PFSK-1 (cell line): ENCODE data around the gene EIF2A.

Experiments
- FOXP2 ChIP-seq: optimal IDR thresholded peaks from 2 replicates; pipeline ENCODE3; 2011; ENCODE audit warnings: borderline replicate concordance, control low read depth, inconsistent platforms; ENCODE audit not compliant: insufficient read depth; ENCODE audit errors: extremely low read length, extremely low read depth
- POLR2AphosphoS5 ChIP-seq: IDR thresholded peaks from 2 replicates; pipeline ENCODE4 v1.6.1; 2012; ENCODE audit warnings: low read depth, mild to moderate bottlenecking, control low read depth, low read length, moderate library complexity
- SIN3A ChIP-seq: IDR thresholded peaks from 2 replicates; pipeline ENCODE4 v1.6.1; 2012; ENCODE audit warnings: mild to moderate bottlenecking, low read length, moderate library complexity, borderline replicate concordance; ENCODE audit not compliant: insufficient read depth
- TAF1 ChIP-seq: IDR thresholded peaks from 2 replicates; pipeline ENCODE4 v1.6.1; 2012; ENCODE audit warnings: low read length, control low read depth, borderline replicate concordance; ENCODE audit not compliant: insufficient read depth
- TF ChIP-seq, protein P1 (sequence below), 2 experiments: IDR thresholded peaks; 2 replicates each; pipeline versions ENCODE4 v1.6.1 to v1.8.0; 2011 to 2012; ENCODE audit warnings: low read depth in 2 of 2, low read length in 2 of 2, control low read depth in 1 of 2, inconsistent platforms in 1 of 2, mild to moderate bottlenecking in 1 of 2, moderate library complexity in 1 of 2; ENCODE audit not compliant: insufficient read depth in 1 of 2

Gene EIF2A

DNA sequence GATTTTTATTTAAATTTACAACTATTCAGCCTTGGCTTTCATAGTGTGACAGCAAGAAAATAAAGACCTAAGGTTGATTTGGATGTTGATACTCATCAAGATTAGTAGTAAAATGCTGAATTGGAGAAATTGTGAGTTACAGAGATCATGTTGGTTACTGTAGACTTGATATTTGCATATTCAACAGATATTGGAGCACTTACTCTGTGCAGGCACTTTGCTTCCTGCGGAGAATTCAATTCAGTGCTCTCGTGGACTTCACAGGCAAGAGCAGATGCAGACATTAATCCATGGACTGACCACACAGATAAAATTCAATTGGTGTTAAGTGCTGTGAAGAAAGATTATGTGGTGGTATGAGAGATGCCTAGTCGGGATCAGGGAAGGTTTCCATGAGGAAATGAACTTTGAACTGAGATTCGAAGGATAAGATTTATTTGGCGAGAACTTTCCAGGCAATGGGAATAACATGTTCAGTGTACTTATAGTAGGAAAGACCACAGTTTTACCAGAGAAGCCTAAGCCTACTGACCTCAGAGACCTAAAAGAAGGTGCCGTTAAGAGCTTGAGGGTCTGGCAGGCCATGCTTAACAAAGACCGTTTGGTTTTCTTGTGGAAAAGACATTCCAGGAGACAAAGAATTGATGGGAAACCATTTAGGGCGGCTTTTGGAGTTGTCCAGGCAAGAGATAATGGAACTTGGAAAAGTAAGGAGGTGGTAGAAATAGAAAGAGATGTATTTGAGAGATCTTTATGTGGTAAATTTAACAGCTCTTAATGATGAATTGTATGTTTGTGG, 60.9 kb downstream of the EIF2A start:
- TF ChIP-seq FOXP2, result no peak

DNA sequence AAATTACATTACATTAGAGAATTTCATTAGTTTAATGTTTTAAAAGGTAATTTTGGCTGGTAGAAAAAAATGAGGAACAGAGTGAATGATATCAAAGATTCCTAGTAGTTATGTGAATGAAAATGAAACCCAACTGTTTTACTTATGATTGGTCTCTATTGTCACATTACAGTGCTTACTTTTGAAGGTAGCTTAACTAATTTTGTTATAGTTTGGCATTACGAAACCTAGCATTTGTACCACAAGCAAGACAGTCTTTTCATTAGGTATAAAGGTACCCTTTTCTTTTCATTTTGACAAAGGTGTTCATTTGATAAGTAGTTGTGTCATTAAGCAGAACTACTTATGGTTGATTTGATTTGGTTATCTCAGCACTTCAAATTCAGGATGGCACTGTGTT, 63.4 kb downstream of the EIF2A start:
- no peak for TF ChIP-seq SIN3A
- TF ChIP-seq POLR2AphosphoS5, result no peak
- TF ChIP-seq TAF1, result no peak
- TF ChIP-seq, protein P1, sequence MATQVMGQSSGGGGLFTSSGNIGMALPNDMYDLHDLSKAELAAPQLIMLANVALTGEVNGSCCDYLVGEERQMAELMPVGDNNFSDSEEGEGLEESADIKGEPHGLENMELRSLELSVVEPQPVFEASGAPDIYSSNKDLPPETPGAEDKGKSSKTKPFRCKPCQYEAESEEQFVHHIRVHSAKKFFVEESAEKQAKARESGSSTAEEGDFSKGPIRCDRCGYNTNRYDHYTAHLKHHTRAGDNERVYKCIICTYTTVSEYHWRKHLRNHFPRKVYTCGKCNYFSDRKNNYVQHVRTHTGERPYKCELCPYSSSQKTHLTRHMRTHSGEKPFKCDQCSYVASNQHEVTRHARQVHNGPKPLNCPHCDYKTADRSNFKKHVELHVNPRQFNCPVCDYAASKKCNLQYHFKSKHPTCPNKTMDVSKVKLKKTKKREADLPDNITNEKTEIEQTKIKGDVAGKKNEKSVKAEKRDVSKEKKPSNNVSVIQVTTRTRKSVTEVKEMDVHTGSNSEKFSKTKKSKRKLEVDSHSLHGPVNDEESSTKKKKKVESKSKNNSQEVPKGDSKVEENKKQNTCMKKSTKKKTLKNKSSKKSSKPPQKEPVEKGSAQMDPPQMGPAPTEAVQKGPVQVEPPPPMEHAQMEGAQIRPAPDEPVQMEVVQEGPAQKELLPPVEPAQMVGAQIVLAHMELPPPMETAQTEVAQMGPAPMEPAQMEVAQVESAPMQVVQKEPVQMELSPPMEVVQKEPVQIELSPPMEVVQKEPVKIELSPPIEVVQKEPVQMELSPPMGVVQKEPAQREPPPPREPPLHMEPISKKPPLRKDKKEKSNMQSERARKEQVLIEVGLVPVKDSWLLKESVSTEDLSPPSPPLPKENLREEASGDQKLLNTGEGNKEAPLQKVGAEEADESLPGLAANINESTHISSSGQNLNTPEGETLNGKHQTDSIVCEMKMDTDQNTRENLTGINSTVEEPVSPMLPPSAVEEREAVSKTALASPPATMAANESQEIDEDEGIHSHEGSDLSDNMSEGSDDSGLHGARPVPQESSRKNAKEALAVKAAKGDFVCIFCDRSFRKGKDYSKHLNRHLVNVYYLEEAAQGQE (IDR thresholded peaks at IDR 0.05; ENCODE audit: insufficient read depth in 1 of 2, low read depth in 2 of 2, low read length in 2 of 2), result no peak
- no peak for TF ChIP-seq FOXP2

DNA sequence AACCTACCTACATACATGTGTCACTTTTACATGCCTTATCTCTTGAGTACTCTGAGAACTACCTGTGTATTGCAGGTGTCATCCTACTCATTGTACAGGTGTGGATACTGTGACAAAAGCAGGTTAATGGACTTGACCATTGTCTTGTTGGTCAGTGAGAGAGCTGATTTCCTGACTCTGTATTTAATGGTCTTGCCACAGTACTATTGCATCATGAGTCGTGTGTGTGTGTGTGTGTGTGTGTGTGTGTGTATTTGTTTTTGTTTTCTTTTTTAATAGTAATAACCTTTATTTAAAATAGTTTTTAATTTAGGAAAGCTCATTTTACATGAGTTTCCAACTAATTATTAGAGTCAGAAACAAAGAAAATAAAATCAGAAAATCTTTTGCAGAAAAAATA, 64.2 kb downstream of the EIF2A start:
- TF ChIP-seq FOXP2 (no peak), SIN3A (no peak), TAF1 (no peak), POLR2AphosphoS5 (no peak)
- TF ChIP-seq, protein P1 (IDR thresholded peaks at IDR 0.05; ENCODE audit: insufficient read depth in 1 of 2, low read depth in 2 of 2, low read length in 2 of 2), result no peak

DNA sequence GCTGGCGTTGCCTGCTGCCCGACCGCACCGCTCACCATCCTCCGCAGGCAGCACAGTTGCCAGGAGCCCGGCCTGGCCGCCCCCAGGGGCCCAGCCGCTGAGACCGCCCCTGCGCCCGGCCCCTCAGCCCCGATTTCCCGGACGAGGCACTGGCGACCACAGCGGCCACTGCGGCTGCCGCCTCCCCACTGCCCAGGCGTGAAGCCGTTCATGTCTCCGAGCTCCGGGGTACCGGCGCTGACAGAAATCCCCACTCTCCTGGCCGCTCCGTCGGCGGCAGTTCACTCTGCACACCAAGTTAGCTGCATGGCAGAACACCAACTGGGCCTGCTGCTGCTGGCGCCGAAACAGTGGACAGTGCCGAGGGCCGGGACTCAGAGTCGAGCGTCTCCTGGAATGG, 65.1 kb downstream of the EIF2A start:
- TF ChIP-seq TAF1 (no peak), FOXP2 (no peak), POLR2AphosphoS5 (no peak)
- TF ChIP-seq, protein P1 (IDR thresholded peaks at IDR 0.05; ENCODE audit: insufficient read depth in 1 of 2, low read depth in 2 of 2, low read length in 2 of 2), result no peak

DNA sequence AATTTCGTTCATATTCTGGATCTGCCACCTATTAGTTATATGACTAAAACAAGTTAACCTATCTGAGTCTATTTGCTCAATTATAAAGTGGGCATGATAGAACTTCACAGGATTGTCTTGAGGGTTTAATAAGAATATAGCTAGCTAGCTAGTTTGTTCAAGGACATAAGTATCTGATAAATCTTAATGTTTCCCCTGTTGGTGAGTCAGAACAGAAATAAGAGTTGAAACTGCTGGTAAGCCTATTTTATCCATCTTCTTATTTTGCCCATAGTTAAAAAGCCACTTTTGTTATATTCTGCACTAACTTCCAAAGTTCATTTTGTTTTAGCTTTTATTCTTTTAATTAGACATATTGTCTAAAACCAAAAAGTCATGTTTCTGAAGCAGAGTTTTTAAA, 65.9 kb downstream of the EIF2A start:
- no peak for TF ChIP-seq POLR2AphosphoS5

DNA sequence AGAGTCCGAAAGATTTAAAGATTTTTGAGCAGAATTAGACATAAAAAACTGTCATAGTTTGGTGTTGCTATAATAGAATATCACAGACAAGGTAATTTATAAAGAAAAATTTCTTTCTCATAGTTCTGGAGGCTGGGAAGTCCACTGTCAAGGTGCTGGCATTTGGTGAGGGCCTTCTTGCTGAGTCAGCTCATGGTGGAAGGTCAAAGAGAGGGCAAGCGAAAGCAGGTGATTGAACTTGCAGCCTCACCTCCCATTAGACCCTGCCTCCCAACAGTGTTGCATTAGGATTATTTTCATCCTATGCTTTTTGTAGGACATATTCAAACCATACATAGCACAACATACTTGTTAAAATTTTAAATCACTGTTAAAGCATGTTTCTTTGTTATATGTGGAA, 66.4 kb downstream of the EIF2A start:
- TF ChIP-seq POLR2AphosphoS5, result no peak
- TF ChIP-seq, protein P1 (IDR thresholded peaks at IDR 0.05; ENCODE audit: insufficient read depth in 1 of 2, low read depth in 2 of 2, low read length in 2 of 2), result no peak
- TF ChIP-seq SIN3A, result no peak
- TF ChIP-seq TAF1, result no peak
- TF ChIP-seq FOXP2, result no peak
